HG03280 (cell line): ENCODE data around the gene GMDS.
A peak's percentile ranks its signal among the peaks of the same experiment; 100 is the strongest.
"Not testable (repeated sequence)": the region's sequence is repeated elsewhere in the genome, so short reads cannot be mapped to it uniquely, and the experiment has no call there.

ENCODE experiments used
- ATAC-seq: cut with Tn5 transposase; IDR thresholded peaks from one replicate; pipeline ENCODE4 v1.9.1; 2021; ENCODE audit warnings: mild to moderate bottlenecking, moderate library complexity; ENCODE audit not compliant: unreplicated experiment

Gene GMDS

DNA sequence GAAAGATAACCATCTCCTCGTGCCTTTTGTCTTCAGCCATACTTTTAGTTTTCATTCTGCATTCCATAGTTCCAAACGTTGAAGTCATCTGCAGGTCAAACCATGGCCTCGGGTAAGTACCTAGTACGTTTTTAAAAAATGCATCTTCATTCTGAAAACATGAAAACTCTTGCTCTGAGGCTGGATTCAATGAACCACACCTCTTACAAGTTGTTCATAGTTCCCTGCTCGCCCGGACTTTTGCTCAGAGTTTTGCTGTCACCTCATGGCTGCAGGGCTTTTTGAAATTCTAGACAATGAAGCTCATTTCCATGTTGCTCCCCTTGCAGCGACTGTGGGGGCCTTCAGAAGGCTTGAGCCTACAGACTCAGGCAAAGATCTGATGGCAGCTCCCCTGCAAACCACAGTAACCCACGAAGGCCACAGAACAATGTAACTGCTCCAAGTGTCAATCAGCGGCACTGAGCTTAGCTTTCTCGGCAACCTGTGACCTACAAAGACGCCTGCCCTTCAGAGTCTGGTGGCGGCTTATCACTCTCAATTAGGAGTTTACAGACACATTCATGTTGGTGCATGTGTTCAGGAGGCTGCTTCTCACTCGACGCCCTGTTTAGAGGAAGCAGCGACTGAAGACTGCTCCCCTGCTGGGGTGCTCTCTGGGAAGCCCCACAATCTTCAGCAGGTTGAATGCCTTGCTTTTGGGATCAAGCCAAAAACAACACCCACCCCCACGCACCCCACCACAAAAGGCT lies 574.5 kb downstream of the GMDS start:
- no peak for ATAC-seq

DNA sequence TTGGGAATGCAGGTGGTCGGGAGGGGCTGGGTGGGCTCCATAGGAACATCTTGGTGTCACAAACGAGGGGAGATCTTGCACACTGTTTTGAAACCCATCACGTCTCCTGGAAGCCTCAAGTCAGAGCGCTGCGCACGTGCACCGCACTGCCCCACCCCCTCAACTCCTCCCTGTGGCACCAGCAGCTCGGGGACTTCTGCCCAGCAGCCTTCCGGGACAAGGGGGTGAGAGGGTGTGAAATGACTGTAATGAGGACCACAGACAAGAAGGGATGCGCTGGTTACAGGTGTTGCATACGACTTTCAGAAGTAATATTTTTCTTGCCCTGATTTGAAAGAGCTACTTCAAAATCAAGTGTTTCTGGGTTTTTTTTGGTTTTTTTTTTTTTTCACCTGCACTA lies 575.4 kb downstream of the GMDS start:
- no peak for ATAC-seq

DNA sequence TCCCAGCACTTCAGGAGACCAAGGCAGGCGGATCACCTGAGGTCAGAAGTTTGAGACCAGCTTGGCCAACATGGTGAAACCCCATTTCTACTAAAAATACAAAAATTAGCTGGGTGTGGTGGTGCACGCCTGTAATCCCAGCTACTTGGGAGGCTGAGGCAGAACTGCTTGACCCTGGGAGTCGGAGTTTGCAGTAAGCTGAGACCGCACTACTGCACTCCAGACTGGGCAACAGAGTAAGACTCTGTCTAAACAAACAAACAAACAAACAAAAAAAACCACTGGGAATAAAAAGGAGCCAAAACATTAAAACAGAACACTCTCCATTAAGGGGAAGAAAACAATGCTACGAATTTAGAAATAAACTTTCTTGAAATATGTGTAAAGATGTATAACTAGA lies 576.9 kb downstream of the GMDS start:
- not testable (repeated sequence) for ATAC-seq

DNA sequence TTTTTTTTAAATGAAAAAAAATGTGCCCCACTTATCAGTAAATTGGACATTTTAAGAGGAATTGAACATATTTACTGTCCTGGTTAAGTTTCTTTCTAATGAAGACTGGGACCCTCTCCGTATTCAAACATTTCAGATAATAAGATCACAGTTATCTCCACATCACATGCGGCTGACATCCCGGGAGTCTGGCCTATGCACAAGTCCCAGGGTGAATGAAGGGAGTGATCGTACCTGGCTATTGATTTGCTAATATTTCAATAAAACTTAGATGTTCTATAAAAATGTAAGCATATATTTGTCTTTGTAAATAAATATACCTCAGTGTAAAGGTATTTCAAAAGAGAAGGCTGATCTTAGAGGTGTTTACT lies 577.6 kb downstream of the GMDS start:
- ATAC-seq, result no peak

DNA sequence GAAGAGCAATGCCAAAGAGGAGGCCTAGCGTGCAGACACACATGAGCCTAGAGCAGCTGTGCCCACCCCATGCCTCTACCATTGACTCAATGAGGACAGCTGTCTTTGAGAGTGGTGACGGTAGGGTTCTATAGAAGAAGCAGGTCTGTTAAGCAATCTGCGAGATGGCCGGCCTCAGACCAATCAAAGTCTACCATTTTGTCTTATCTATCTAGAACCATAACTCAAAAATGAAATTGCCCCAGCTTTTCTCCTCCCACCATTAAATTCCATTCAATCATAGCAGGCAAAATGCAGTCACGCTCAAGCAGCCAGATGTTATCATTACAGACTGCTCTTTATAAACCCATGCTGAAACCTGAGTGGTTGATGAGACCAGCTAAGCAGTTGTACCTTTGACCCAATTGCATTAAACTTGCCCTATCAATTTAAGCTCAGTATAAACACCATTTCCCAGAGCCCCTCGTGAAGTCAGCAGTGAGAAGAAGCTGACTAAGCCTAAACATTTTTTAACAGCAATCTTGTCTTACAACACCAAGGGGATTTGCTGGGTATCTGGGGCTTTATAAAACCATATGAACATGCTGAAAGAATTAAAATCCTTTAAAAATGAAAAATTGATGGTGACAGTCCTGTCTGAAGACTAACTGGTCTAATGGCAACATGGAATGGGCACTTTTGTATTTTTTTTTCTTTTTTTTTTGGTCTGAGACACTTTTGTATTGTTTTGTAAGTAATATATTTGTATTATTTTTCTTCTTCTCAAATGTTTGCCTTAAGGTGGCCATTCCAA lies 578.2 kb downstream of the GMDS start:
- no peak for ATAC-seq

DNA sequence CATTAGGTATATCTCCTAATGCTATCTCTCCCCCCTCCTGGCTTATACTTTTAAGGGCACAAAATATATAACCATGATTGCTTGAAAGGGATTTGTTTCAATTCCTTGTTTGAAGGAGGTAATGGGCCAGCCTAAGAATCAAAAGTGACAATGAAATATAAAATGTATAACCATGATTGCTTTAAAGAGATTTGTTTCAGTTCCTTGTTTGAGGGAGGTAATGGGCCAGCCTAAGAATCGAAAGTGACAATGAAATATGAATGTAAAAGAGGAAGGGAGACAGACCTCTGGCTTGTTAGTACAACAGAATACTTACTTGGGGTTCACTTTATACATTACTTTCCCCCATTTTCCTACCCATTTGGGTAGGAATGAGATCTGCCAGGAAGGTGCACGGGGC lies 580.2 kb downstream of the GMDS start:
- peak; percentile 92 for ATAC-seq

DNA sequence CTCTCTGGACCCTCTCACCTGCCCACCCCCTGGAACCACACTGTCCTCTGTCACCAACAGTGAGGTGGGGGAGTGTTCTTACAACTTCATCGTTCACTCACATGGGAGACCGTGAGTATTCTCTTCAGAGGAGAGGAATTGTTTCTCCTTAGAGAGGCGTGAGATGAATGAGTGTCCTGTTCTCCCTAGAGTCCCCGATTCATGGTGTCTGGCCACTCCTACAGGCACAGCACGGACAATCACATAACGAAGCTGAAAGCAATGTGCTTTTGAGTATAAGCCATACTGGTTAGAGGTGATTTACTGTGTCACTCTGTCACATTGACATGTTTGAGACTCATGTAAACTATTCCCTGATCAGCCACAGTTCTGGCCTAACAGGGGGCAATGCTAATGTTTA lies 581.1 kb downstream of the GMDS start:
- ATAC-seq, result no peak

DNA sequence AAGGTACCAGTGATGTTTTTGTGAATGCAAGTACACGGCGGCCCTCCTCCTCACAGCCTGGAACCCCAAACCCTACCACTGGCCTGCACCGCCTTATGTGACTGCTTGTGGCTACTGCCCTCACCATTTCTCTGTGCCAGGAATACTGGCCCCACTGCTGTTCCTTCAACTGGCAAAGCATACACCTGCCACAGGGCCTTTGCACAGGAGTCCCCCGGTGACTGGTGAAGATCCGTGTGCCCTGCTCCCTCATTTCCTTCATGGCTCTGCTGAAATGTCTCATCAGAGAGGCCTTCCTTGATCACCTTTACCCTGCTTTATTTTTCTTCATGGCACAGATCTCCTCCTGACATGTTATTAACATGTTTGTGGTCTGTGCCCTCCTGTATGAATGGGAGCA lies 581.9 kb downstream of the GMDS start:
- ATAC-seq, result no peak

DNA sequence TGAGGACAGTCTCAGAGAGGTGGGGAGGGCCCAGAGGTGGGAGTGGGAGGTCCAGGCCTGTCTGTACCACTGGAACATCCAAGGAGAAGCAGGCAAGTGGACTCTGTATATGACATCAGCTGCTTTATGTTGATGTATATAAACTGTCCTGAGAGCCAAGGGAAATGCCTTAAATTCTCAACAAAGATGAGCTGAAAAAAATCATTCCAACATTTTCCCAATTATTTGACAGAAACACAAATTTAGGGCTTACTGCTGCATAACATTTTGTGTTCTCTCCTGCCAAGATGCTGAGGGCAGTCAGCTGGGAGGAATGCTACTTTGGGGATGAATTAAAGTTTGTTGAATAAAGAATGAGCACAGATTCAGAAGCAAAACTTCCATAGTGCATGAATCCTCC lies 582.9 kb downstream of the GMDS start:
- ATAC-seq, result no peak

DNA sequence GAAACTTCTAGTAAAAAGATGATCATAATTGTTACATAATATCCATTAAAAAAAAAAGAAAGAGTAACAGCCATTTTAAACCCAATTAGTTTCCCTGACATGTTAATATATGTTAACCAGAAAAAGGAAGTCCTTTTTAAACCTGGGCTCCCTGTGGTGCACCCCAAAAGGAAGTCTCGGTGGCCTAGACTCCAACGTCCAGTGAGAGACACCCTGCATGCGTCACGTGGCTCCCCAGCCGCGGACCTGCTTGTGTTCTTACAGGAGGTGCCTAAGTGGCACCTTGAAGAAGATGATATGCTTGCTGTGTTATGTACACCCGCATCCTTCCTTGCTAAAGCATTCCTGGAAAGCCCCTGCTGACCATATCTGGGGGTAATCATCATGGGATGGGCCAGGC lies 585.6 kb downstream of the GMDS start:
- ATAC-seq, result no peak

DNA sequence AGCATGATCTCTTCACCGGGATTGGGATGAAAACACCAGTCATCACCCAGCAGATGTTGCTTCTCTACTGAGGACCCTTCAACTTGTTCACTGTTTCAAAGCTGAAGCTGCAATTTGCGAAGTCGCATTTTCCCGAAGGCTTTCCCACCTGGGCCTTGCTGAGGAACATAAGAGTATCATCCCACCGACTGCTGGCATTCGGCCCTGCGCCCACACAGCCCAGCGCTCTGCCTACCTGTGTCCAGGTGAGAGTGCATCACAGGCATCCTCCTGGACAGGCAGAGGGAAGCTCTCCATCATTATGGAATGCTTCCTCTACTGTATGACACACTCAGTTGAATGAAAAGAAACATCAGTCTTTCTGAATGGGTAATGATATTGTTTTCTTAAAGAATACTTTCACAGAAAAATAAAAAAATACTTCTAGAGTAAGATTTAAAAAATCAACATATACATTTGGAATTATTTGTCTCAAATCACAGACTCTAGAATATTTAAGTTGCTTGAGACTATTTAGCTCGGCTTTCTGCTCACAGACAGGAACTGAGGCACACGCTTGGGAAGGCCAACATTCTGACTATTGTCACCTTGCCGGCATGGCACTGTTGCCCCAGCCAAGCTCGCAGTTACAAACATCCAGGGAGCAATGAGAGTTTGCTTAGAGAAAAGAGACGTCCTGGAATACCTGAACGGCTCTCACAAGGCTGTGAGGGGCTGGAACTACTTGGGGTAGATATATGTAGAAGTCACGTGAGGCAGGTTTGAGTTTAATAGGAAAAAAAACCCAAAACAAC lies 587.0 kb downstream of the GMDS start:
- no peak for ATAC-seq

DNA sequence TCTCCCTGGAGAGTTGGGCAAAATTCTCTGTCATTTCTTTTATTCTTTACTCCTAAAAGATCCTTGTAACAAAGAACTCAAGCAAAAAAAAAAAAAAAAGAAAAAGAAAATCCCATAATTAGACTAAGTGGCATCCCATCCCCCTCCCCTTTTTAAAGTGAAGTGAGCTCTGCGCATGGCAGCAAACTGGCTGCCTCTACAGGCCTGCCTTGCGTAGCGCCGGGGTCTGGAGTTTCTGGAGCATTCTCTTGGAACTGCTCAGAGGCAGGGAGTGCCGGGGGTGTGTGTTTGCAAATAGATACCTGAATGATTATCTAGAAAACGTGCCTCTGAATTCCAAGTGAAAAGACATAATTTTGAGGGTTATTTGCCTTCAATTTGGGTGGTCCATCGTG lies 587.6 kb downstream of the GMDS start:
- ATAC-seq, result no peak

DNA sequence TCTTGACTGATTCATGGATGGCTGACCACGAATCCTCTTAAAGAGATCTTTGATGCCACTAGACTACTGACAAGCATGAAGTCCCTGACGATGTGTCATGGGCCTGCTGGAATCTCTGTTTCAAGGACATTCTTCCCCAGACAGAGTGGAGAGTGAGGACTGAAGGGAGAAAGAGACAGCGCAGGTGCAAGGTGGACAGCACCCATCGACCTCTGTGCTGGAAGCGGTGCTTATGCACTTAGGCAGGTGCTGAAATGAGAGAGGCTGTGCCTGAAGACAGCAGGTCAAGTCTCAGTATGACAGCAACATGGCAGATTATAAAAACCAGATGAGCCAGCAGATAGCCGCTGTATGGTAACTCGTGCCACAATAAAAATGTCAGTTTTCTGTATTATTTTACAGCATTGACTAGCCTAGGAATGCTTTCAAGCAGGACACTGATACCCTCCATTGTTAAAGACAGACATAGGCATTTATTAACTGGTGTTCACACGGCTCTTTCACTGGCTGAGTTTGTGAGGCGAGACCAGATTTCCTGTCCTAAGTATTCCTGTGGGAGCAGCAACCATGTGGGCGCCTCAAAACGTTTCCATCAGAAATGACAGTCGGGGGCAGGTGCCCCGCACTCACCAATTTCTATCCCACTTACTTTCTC lies 588.2 kb downstream of the GMDS start:
- ATAC-seq, result no peak

DNA sequence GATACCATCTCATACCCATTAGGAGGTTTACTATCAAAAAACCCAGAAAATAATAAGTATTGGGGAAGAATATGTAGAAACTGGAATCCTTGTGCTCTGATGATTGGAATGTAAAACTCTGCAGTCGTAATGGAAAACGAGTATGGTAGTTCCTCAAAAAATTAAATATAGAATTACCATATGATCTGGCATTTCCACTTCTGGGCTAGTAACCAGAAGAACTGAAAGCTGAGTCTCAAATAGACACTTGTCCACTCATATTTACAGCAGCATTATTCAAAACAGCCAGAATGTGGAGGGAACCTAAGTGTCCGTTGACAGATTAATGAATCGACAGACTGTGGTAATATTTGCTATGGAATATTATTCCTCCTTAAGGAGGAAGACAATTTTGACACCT lies 591.4 kb downstream of the GMDS start:
- ATAC-seq, result no peak

DNA sequence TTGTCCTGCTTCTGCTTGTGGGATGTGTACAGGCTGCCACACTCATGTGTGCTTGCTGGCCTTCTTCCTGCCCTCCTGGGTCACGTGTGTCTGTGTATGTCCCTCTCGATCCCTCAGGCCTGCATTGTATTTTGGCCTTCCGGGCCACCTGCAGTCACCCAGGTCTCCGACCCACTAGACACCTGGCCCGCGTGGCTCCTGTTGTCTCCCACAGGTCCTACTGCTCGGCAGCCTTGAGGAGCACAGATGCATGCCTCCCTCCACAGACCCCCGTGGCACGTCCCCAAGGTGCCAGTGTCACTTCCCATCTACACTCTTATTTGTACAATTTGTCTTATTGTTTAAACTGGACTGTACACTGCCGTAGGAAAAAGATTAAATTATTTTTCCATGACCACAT lies 592.6 kb downstream of the GMDS start:
- no peak for ATAC-seq

DNA sequence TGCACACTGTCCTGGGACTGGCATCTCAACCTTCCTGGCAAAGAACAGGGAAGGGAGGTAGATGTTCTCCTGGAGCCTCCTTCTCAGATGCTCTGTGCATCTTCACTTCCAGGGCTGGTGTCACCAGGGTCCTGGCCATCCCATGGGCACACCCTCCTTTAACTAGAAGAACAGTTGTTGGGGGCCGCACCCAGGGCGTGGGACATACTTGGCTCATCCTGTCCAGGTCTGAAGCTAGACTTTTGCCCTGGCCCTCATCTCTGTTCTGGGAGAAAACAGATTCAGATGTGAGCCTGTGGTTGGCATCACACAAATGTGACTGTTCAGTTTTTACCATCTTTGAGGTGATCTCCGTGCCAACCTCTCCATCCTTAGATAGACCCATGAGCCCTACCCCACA lies 594.0 kb downstream of the GMDS start:
- ATAC-seq, result no peak

DNA sequence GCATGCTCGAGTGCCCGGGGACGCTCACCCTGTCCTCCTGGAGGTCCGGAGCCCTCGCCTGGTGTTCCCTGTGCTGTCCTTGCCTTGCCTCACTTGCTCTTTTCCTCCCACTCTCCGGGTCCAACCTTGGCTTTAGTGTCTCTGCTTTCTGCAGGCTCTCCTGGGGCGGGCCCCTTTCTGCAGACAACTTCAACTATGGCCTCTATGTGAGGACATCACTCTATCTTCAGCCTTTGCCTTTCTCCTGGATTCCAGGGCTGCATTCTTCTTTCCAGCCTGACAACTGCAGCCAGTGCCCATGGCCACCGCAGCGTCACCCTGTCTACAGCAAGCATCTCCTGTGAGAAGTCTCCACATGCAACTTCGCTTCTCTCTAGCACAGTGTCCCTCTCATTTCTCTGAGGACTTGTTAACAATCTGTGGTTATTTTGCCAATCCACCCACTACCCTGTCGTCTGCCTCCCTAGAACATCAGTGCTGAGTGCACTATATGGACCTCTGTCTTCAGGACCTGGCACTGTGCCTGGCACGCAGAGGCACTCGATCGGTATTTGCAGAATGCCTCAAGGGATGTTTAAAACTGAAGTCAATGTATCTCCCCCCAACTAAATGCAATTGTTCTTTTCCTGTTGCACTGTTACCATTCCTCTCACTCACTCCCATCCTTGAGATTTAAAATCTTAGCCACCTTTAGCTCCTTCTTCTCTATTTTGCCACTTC lies 599.8 kb downstream of the GMDS start:
- ATAC-seq, result no peak

DNA sequence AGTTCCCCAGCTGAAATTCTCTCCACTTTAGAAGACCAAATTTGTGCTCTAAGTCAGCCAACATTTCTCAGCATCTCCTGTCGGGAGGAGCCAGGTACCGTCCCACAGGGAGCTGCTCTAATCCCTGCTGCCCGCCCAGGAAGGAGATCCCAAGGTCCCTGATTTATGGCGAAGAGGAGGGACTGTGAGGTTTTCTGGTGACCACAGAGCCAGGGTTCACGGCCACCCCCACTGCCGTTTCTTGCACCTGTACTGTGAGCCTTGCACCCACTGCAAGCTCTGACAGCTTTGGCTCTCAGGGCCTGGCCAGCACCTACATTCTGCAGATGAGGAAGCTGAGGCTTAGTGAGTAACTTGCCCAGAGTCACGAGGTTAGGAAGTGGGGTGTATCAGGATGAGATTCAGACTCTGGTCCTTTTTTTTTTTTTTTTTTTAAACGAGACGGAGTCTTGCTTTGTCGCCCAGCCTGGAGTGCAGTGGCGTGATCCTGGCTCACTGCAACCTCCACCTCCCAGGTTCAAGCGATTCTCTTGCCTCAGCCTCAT lies 600.8 kb downstream of the GMDS start:
- ATAC-seq, result no peak

DNA sequence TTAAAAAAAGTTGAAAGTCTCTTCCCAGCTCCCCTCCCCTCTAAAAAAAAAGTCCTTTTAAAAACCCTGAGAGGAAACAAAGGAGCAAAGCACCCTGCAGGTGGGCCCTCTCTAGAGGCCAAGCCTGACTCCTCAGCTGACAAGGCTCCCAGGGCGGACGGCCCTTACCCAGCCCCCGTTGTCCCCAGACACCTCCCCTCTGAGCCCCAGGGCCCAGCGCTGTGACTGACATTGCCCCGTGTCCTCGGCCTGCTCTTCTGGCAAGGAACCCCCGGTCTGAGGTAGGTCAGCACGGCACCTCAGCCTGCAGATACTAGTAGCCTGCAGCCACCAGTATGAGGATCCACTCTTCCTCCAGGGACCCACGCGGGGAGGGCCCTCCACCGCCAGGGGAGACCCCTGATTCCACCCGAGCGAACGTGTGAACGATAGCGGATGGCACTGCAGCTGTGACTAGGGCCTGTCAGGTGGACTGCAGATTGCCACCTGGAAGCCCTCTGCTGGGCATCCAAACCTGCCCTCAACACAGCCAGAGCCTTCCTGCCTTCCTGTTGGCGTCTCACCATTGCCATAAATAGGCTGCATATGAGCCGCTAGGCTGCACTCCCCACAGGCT lies 601.5 kb downstream of the GMDS start:
- no peak for ATAC-seq

DNA sequence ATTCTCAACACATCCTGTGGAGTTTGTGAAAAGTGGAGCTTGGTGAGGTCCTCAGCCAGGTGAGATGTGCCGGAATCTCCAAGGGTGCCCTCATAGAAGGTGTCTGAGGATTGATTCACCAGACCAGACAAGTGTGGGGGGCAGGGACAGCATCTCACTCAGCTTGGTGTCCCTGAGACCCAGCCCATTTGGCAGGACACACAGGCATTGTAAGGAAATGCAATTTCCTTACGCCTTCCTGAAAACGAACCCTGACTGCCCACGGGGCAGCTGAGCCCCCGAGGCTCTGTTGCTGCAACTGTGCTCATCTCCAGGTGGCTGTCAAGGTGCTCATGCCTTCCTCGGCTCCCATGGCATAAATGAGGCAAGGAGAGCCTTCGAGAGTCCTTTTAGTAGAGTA lies 602.3 kb downstream of the GMDS start:
- no peak for ATAC-seq
